Neural cell (in vitro differentiated cells): ENCODE results near the gene VPS26B. TPM values are rescaled to one million over a fixed set of nuclear protein-coding genes. Genes with fewer than 3 reads are reported as not detected.
"Not testable (repeated sequence)": the region's sequence is repeated elsewhere in the genome, so short reads cannot be mapped to it uniquely, and the experiment has no call there.

Experiments
- H2AFZ ChIP-seq: fragments of 200-600, 300-800 bp; sonication (generic), shearing (Covaris generic); 2 replicates; pipeline ENCODE4 v1.6.0; 2014; ENCODE audit warnings: low read depth, mild to moderate bottlenecking, antibody characterized with exemption, low read length, moderate library complexity
- H3F3A ChIP-seq: fragments of 200-600 bp; shearing (Covaris generic); 2 replicates; pipeline ENCODE4 v1.6.1; 2016; ENCODE audit warnings: mild to moderate bottlenecking, moderate library complexity, mixed read lengths, antibody characterized with exemption, low read length; ENCODE audit not compliant: insufficient read depth, poor library complexity, severe bottlenecking
- H3K27ac ChIP-seq: fragments of 200-600, 300-800 bp; sonication (generic), shearing (Covaris generic); 2 replicates; pipeline ENCODE4 v1.5.1; 2014; ENCODE audit warnings: mild to moderate bottlenecking, low read length, moderate library complexity
- H3K27me3 ChIP-seq: fragments of 300-800, 200-600 bp; sonication (generic), shearing (Covaris generic); 2 replicates; pipeline ENCODE4 v1.6.0; 2014; ENCODE audit warnings: mild to moderate bottlenecking, low read depth, low read length, moderate library complexity; ENCODE audit not compliant: insufficient read depth
- H3K36me3 ChIP-seq: fragments of 300-800, 200-600 bp; sonication (generic), shearing (Covaris generic); 2 replicates; pipeline ENCODE4 v1.5.1; 2014; ENCODE audit warnings: mild to moderate bottlenecking, antibody characterized with exemption, low read length, moderate library complexity; ENCODE audit not compliant: insufficient read depth
- H3K4me2 ChIP-seq: fragments of 300-800, 200-600 bp; sonication (generic), shearing (Covaris generic); 2 replicates; pipeline ENCODE4 v1.6.0; 2014; ENCODE audit warnings: mild to moderate bottlenecking, low read length
- H3K4me3 ChIP-seq: fragments of 300-800, 200-600 bp; sonication (generic), shearing (Covaris generic); 2 replicates; pipeline ENCODE4 v1.5.1; 2014; ENCODE audit warnings: mild to moderate bottlenecking, low read length, moderate library complexity
- H3K79me2 ChIP-seq: fragments of 200-600 bp; shearing (Covaris generic); replicated peaks from 2 replicates; pipeline ENCODE4 v1.6.0; 2014; ENCODE audit warnings: mild to moderate bottlenecking, low read length, moderate library complexity; ENCODE audit not compliant: insufficient read depth
- H3K9ac ChIP-seq: fragments of 300-800, 200-600 bp; sonication (generic), shearing (Covaris generic); 2 replicates; pipeline ENCODE4 v1.6.1; 2016; ENCODE audit warnings: mild to moderate bottlenecking, low read length, mixed read lengths
- H3K9me2 ChIP-seq: fragments of 200-600 bp; shearing (Covaris generic); 2 replicates; pipeline ENCODE4 v1.6.1; 2016; ENCODE audit warnings: mild to moderate bottlenecking, low read length, mixed read lengths; ENCODE audit not compliant: insufficient read depth
- H3K9me3 ChIP-seq: fragments of 200-600, 300-800 bp; sonication (generic), shearing (Covaris generic); 2 replicates; pipeline ENCODE4 v1.6.1; 2016; ENCODE audit warnings: mild to moderate bottlenecking, mixed run types, low read length, moderate library complexity, mixed read lengths
- H4K20me1 ChIP-seq: fragments of 200-600 bp; shearing (Covaris generic); 2 replicates; pipeline ENCODE4 v1.6.1; 2016; ENCODE audit warnings: mild to moderate bottlenecking, mixed run types; ENCODE audit not compliant: insufficient read depth
- EP300 ChIP-seq: fragments of 450-650 bp; conservative IDR thresholded peaks from 2 replicates; pipeline ENCODE4 v1.6.1; 2014; ENCODE audit warnings: antibody characterized with exemption, mild to moderate bottlenecking, moderate library complexity; ENCODE audit not compliant: poor library complexity, severe bottlenecking
- EZH2 ChIP-seq: fragments of 200-600, 300-800 bp; shearing (Covaris generic), sonication (generic); IDR thresholded peaks from 2 replicates; pipeline ENCODE4 v1.6.1; 2014; ENCODE audit warnings: antibody characterized with exemption, low read length, borderline replicate concordance, mild to moderate bottlenecking; ENCODE audit not compliant: insufficient read depth, poor library complexity, severe bottlenecking
- MXI1 ChIP-seq: fragments of 450-650 bp; conservative IDR thresholded peaks from 2 replicates; pipeline ENCODE4 v1.6.1; 2014; ENCODE audit warnings: antibody characterized with exemption, mild to moderate bottlenecking; ENCODE audit not compliant: poor library complexity, severe bottlenecking
- POLR2AphosphoS5 ChIP-seq: IDR thresholded peaks from 2 replicates; pipeline ENCODE4 v1.6.1; 2012
- RAD21 ChIP-seq: fragments of 450-650 bp; conservative IDR thresholded peaks from 2 replicates; pipeline ENCODE4 v1.6.1; 2014; ENCODE audit warnings: antibody characterized with exemption, mild to moderate bottlenecking, moderate library complexity
- SMC3 ChIP-seq: fragments of 450-650 bp; conservative IDR thresholded peaks from 2 replicates; pipeline ENCODE4 v1.6.1; 2014; ENCODE audit warnings: antibody characterized with exemption, mild to moderate bottlenecking, moderate library complexity; ENCODE audit not compliant: poor library complexity
- TAF1 ChIP-seq: IDR thresholded peaks from 2 replicates; pipeline ENCODE4 v1.6.1; 2012; ENCODE audit warnings: low read depth
- polyA plus RNA-seq: library from polyadenylated mRNA; depleted of rRNA; stranded (reverse); fragments of >200 nt; gene quantifications from 2 replicates; pipeline ENCODE4 v1.2.3, GENCODE V29; 2014
- TF ChIP-seq, protein P1 (sequence below): IDR thresholded peaks from 2 replicates; pipeline ENCODE4 v1.6.1; 2012; ENCODE audit warnings: borderline replicate concordance
- TF ChIP-seq, protein P2 (sequence below): fragments of 450-650 bp; IDR thresholded peaks from 2 replicates; pipeline ENCODE4 v1.5.1; 2014; ENCODE audit warnings: antibody characterized with exemption, mild to moderate bottlenecking, moderate library complexity; ENCODE audit not compliant: poor library complexity, severe bottlenecking

VPS26B gene
- polyA plus RNA-seq, 1 donor from 2014 or later = 72.6 TPM

DNA sequence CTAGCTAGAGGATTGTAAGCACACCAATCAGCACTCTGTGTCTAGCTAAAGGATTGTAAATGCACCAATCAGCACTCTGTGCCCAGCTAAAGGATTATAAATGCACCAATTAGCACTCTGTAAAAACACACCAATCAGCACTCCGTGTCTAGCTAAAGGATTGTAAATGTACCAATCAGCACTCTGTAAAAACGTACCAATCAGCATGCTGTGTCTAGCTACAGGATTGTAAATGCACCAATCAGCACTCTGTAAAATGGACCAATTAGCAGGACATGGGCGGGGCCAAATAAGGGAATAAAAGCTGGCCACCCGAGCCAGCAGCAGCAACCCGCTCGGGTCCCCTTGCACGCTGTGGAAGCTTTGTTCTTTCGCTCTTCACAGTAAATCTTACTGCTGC lies 36.4 kb upstream of the VPS26B start:
- H2AFZ ChIP-seq, H3K79me2 ChIP-seq, H3K4me2 ChIP-seq, H3K9me3 ChIP-seq, H3K9ac ChIP-seq, H3F3A ChIP-seq, H4K20me1 ChIP-seq, H3K27ac ChIP-seq, H3K36me3 ChIP-seq, H3K9me2 ChIP-seq, H3K27me3 ChIP-seq, H3K4me3 ChIP-seq: not testable (repeated sequence)

DNA sequence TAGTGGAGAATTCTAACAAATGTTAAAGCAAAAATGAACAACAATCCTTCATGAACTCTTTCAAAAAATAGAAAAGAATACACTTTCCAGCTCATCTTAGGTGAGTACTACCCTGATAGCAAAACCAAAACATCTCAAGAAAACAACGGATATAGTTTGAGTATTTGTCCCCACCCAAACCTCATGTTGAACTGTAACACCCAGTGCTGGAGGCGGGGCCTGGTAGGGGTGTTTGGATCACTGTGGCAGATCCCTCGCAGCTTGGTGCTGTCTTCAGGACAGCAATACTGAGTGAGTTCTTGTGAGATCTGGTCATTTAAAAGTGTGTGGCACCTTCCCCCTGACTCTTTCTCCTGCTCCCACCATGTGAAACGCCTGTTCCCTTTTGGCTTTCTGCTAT lies 27.7 kb upstream of the VPS26B start:
- H3K36me3 ChIP-seq = no peaks in the 10 kb centered on the region
- TF ChIP-seq SMC3 = no peak
- no peak for TF ChIP-seq MXI1
- TF ChIP-seq EP300 = no peak
- TF ChIP-seq, protein P1, sequence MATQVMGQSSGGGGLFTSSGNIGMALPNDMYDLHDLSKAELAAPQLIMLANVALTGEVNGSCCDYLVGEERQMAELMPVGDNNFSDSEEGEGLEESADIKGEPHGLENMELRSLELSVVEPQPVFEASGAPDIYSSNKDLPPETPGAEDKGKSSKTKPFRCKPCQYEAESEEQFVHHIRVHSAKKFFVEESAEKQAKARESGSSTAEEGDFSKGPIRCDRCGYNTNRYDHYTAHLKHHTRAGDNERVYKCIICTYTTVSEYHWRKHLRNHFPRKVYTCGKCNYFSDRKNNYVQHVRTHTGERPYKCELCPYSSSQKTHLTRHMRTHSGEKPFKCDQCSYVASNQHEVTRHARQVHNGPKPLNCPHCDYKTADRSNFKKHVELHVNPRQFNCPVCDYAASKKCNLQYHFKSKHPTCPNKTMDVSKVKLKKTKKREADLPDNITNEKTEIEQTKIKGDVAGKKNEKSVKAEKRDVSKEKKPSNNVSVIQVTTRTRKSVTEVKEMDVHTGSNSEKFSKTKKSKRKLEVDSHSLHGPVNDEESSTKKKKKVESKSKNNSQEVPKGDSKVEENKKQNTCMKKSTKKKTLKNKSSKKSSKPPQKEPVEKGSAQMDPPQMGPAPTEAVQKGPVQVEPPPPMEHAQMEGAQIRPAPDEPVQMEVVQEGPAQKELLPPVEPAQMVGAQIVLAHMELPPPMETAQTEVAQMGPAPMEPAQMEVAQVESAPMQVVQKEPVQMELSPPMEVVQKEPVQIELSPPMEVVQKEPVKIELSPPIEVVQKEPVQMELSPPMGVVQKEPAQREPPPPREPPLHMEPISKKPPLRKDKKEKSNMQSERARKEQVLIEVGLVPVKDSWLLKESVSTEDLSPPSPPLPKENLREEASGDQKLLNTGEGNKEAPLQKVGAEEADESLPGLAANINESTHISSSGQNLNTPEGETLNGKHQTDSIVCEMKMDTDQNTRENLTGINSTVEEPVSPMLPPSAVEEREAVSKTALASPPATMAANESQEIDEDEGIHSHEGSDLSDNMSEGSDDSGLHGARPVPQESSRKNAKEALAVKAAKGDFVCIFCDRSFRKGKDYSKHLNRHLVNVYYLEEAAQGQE = no peak

DNA sequence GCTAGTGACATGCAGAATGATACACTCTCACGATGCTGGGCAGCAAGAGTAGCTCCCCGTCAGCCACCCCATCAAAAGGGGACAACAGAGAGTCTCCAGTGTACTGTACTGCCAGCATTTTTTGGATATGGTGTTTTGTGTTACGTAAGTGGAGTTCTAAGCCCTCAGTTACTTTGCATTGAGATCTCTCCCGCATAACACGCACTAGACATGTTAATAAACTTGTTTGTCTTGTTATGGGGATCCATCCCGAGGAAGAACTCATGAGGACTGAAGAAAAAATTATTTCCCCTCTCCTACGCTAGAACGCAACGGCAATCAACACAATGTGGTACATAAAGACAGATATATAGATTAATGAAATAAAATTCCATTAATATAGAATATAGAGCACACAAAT lies 24.9 kb upstream of the VPS26B start:
- H4K20me1 ChIP-seq = no peaks in the 10 kb centered on the region
- H3K9me2 ChIP-seq = no peaks in the 10 kb centered on the region
- no peak overlapping the region for H3K27ac ChIP-seq
- no peak overlapping the region for H3K4me3 ChIP-seq
- H2AFZ ChIP-seq = no peak overlapping the region
- H3K4me2 ChIP-seq = no peak overlapping the region
- no peaks in the 10 kb centered on the region for H3K79me2 ChIP-seq
- H3F3A ChIP-seq = no peaks in the 10 kb centered on the region
- H3K9ac ChIP-seq = no peak overlapping the region
- no peaks in the 10 kb centered on the region for H3K27me3 ChIP-seq
- H3K9me3 ChIP-seq = no peaks in the 10 kb centered on the region
- TF ChIP-seq, protein P1 = no peak
- TF ChIP-seq MXI1 = no peak
- TF ChIP-seq RAD21 = no peak
- no peak for TF ChIP-seq EZH2
- TF ChIP-seq, protein P2, sequence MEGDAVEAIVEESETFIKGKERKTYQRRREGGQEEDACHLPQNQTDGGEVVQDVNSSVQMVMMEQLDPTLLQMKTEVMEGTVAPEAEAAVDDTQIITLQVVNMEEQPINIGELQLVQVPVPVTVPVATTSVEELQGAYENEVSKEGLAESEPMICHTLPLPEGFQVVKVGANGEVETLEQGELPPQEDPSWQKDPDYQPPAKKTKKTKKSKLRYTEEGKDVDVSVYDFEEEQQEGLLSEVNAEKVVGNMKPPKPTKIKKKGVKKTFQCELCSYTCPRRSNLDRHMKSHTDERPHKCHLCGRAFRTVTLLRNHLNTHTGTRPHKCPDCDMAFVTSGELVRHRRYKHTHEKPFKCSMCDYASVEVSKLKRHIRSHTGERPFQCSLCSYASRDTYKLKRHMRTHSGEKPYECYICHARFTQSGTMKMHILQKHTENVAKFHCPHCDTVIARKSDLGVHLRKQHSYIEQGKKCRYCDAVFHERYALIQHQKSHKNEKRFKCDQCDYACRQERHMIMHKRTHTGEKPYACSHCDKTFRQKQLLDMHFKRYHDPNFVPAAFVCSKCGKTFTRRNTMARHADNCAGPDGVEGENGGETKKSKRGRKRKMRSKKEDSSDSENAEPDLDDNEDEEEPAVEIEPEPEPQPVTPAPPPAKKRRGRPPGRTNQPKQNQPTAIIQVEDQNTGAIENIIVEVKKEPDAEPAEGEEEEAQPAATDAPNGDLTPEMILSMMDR = no peak
- TF ChIP-seq POLR2AphosphoS5 = no peak
- TF ChIP-seq SMC3 = no peak
- TF ChIP-seq TAF1 = no peak
- no peak for TF ChIP-seq EP300
- no peaks in the 10 kb centered on the region for H3K36me3 ChIP-seq

More for the DNA sequence above, 27.7 kb upstream of the VPS26B start:
- Histone ChIP-seq H3K9me2 (no peaks in the 10 kb centered on the region), H3K27ac (no peak overlapping the region), H3K79me2 (no peaks in the 10 kb centered on the region), H4K20me1 (no peaks in the 10 kb centered on the region), H3K9ac (no peak overlapping the region), H3K4me2 (no peak overlapping the region), H3K9me3 (no peaks in the 10 kb centered on the region), H3F3A (no peaks in the 10 kb centered on the region), H3K4me3 (no peak overlapping the region), H3K27me3 (no peaks in the 10 kb centered on the region), H2AFZ (no peak overlapping the region)
